ENCODE results near the gene FNIP2. TPM values are rescaled to one million over a fixed set of nuclear protein-coding genes. Genes with fewer than 3 reads are reported as not detected.

The FNIP2 gene
- 10 to 100 TPM; 61.8 to 94.1 (median 73.4) TPM for total RNA-seq
- long read RNA-seq, donor 1, full-length matches to known transcripts, result 9 of 55 reads
- long read RNA-seq, donor 1, partial matches to known transcripts, result 13 of 55 reads
- long read RNA-seq, donor 1, other reads (novel, unspliced or antisense), result 33 of 55 reads
- long read RNA-seq, donor 2, partial matches to known transcripts, result 2 of 2 reads
- long read RNA-seq, donor 2, other reads (novel, unspliced or antisense), result 0 of 2 reads

GRCh38 chr4:158768555-158769174 is at the start of gene FNIP2:
FNIP2 (plus strand) TSS chr4:158769026; CDS start chr4:158769213, 187 bp downstream.
- no peak for TF ChIP-seq CTCF (IDR thresholded peaks at IDR 0.05)
- intact Hi-C loops (cut with DNase I, micrococcal nuclease), result no loop called here
- Histone ChIP-seq H3K36me3 (ENCODE audit: low read depth) (no peaks in the 10 kb centered on the region), H3K4me1 (ENCODE audit: low read depth) (peaks cover 15% of the 10 kb centered on the region), H3K9me3 (no peaks in the 10 kb centered on the region), H3K4me3 (peak within 1 kb of the TSS; percentile 59)
- DNase-seq (peak; percentile 84 to 90 (median 85)), ATAC-seq (peak; percentile 94)

GRCh38 chr4:158721680-158722079 is 47.1 kb upstream of the FNIP2 start:
- Histone ChIP-seq H3K4me3 (no peak overlapping the region), H3K9me3 (no peaks in the 10 kb centered on the region), H3K36me3 (ENCODE audit: low read depth) (peaks cover 2% of the 10 kb centered on the region), H3K4me1 (ENCODE audit: low read depth) (no peaks in the 10 kb centered on the region)
- DNase-seq (no peak), ATAC-seq (no peak)
- intact Hi-C loops (cut with DNase I, micrococcal nuclease), result loop anchor here in 1 of 2 donors (10.0 kb wide), 1 partner anchor 483 kb away; no protein-coding TSS in a partner anchor
- no peak for TF ChIP-seq CTCF (IDR thresholded peaks at IDR 0.05)

- TF ChIP-seq CTCF (IDR thresholded peaks at IDR 0.05), result no peak
- Histone ChIP-seq H3K4me3 (peak overlapping the region; percentile 78), H3K36me3 (ENCODE audit: low read depth) (no peaks in the 10 kb centered on the region), H3K4me1 (ENCODE audit: low read depth) (no peaks in the 10 kb centered on the region), H3K9me3 (no peaks in the 10 kb centered on the region)
- ATAC-seq (peak; percentile 39), DNase-seq (peak in 1 of 3 donors; percentile 35)
- intact Hi-C loops (cut with DNase I, micrococcal nuclease), result loop anchor here in 1 of 2 donors (10.0 kb wide), 1 partner anchor 482 kb away; no protein-coding TSS in a partner anchor
These were observed 46.4 kb upstream of the FNIP2 start for GRCh38 chr4:158722291-158722916.

- no peak for TF ChIP-seq CTCF (IDR thresholded peaks at IDR 0.05)
- H3K4me1 ChIP-seq (ENCODE audit: low read depth), result no peaks in the 10 kb centered on the region
- peak within 1 kb of the TSS; percentile 78 for H3K4me3 ChIP-seq
- ATAC-seq (peak; percentile 99), DNase-seq (peak; percentile 92 to 93 (median 93))
- no peaks in the 10 kb centered on the region for H3K36me3 ChIP-seq (ENCODE audit: low read depth)
- no peaks in the 10 kb centered on the region for H3K9me3 ChIP-seq
- intact Hi-C loops (cut with DNase I, micrococcal nuclease), result loop anchor here in 1 of 2 donors (10.0 kb wide), 1 partner anchor 482 kb away; no protein-coding TSS in a partner anchor
These were observed 45.7 kb upstream of the FNIP2 start, which contains the start of gene PPID for GRCh38 chr4:158722917-158723793. PPID (minus strand) TSS chr4:158723396; CDS start chr4:158723288, 108 bp downstream.

- Histone ChIP-seq H3K9me3 (no peaks in the 10 kb centered on the region), H3K4me1 (ENCODE audit: low read depth) (no peaks in the 10 kb centered on the region), H3K36me3 (ENCODE audit: low read depth) (no peaks in the 10 kb centered on the region), H3K4me3 (no peak overlapping the region)
- no peak for TF ChIP-seq CTCF (IDR thresholded peaks at IDR 0.05)
- intact Hi-C loops (cut with DNase I, micrococcal nuclease), result loop anchor here in 1 of 2 donors (10.0 kb wide), 1 partner anchor 480 kb away; no protein-coding TSS in a partner anchor
- ATAC-seq (no peak), DNase-seq (no peak)
These were observed 44.2 kb upstream of the FNIP2 start for GRCh38 chr4:158724637-158725036.
